Small intestine (tissue), 7 donors: ENCODE results near the gene C1R. TPM values are rescaled to one million over a fixed set of nuclear protein-coding genes. Genes with fewer than 3 reads are reported as not detected.

ENCODE experiments used
- DNase-seq, 2 donors: peaks; one replicate each; pipeline versions ENCODE4 v3.0.0 to v3.0.0-alpha.2; 2013
- FAIRE-seq: peaks from 2 replicates; lab custom pipeline; 2012; peaks lifted over from hg19 to GRCh38; lab: Jason Lieb, UNC
- H3K27ac ChIP-seq, 3 donors: one replicate each; pipeline ENCODE4 v1.5.1; 2013; ENCODE audit warnings: low read length in 2 of 3, mild to moderate bottlenecking in 2 of 3, control low read depth in 1 of 3, inconsistent platforms in 1 of 3, low read depth in 1 of 3, moderate library complexity in 1 of 3
- H3K27me3 ChIP-seq, 3 donors: one replicate each; pipeline ENCODE4 v1.6.1; 2013; ENCODE audit warnings: low read length in 3 of 3, inconsistent platforms in 1 of 3; ENCODE audit not compliant: control insufficient read depth in 3 of 3, insufficient read depth in 3 of 3
- H3K36me3 ChIP-seq, 3 donors: one replicate each; pipeline ENCODE4 v1.6.1; 2013; ENCODE audit warnings: low read length in 3 of 3, inconsistent platforms in 1 of 3, low read depth in 1 of 3, mild to moderate bottlenecking in 1 of 3, moderate library complexity in 1 of 3; ENCODE audit not compliant: control insufficient read depth in 3 of 3, insufficient read depth in 2 of 3
- H3K4me1 ChIP-seq, 3 donors: one replicate each; pipeline ENCODE4 v1.6.1; 2013; ENCODE audit warnings: low read length in 2 of 3, inconsistent platforms in 1 of 3, low read depth in 1 of 3, mild to moderate bottlenecking in 1 of 3, moderate library complexity in 1 of 3; ENCODE audit not compliant: control insufficient read depth in 3 of 3, insufficient read depth in 2 of 3
- H3K4me3 ChIP-seq, 3 donors: one replicate each; pipeline ENCODE4 v1.5.1; 2013; ENCODE audit warnings: low read length in 3 of 3, control low read depth in 1 of 3, inconsistent platforms in 1 of 3, low read depth in 1 of 3, mild to moderate bottlenecking in 1 of 3, moderate library complexity in 1 of 3
- H3K9me3 ChIP-seq, 2 donors: one replicate each; pipeline ENCODE4 v1.6.1; 2013; ENCODE audit warnings: low read depth in 1 of 2, low read length in 1 of 2; ENCODE audit not compliant: control insufficient read depth in 2 of 2, insufficient read depth in 1 of 2
- WGBS, 3 donors: extraction: QIAGEN DNeasy Blood & Tissue Kit; methylation state at CpG; one replicate each; pipeline ENCODE4 v1.1.7; 2013; 5-methylcytosine and 5-hydroxymethylcytosine counted together
- polyA plus RNA-seq, 4 donors: library from polyadenylated mRNA; stranded (reverse) in 3 of 4; unstranded in 1 of 4; fragments of 200-250 nt in 3 of 4; fragments of 120-200 nt in 1 of 4; gene quantifications; one replicate each; pipeline versions ENCODE4 v1.2.1 to v1.2.3, GENCODE V29; 2013
- donor health status: healthy with polysubstance abuse.
- donor health status: control.
- donor health status: control.
- donor health status: Bipolar disorder and iron deficiency.
- donor health status: healthy.

C1R gene
- polyA plus RNA-seq, 4 donors: 4.5 to 254 (median 22.9) TPM

DNA sequence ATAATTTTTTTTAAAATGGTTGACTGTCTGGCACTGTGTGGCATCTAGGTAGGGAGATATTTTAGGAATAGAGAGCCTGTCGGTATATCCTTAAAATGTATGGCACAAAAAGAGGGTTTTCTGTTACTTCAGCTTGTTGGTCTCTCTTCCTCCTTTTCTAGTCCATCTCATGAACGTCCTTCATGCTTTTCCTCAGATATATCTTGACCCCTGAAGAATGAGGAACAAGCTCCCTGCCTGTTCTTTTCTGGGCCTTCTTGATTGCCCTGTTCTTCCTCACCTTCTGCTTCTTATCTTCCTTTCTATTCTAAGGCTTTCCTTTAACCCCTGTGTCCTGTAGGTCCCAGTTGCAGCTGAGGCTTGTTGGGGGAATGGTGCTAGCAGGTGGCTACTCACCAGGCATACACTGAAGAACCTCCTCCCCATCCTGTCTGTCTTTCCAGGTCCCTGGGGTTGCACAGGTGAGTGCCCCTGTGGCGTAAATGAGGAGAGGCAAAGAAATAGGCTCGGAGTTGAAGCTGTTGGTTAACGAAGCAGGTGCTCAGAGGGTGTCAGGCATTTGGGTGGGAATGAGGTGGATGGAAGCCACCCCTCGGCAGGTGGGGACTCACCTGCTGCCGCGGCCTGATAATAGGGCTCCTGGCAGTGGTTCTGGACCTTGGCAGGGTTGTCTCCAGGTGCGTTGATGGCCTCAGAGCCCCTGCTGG is 7.2 kb upstream of the C1R start:
- H3K27ac ChIP-seq: no peak overlapping the region
- WGBS, 3 donors: 38 to 78% (median 60%) methylated on average over 9 of the region's 9 CpGs
- DNase-seq (no peak), FAIRE-seq (no peak)
- peaks cover 0 to 47% (median 7%) of the 10 kb centered on the region in 3 donors for H3K36me3 ChIP-seq
- no peaks in the 10 kb centered on the region for H3K9me3 ChIP-seq
- no peak overlapping the region for H3K4me3 ChIP-seq
- peaks cover 0 to 14% (median 0%) of the 10 kb centered on the region in 3 donors for H3K4me1 ChIP-seq
- no peaks in the 10 kb centered on the region for H3K27me3 ChIP-seq

DNA sequence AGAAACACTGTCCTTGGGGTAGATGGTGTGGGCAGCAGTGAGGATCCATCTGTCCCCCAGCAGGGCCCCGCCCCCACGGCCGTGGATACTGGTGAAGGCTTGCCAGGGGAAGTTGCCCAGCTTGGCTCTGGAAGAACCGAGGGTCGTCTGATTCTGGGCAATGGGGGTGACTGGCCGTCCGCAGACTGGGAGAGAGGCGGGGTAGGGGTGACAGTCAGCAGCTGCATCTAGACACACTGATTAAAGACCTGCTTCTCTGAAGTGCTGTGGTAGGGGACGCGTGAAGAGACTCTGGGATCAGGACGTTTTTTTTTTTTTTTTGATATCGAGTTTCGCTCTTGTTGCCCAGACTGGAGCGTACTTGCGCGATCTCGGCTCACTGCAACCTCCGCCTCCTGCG is 4.7 kb upstream of the C1R start:
- Histone ChIP-seq H3K27ac (no peak overlapping the region), H3K36me3 (peaks cover 0 to 36% (median 2%) of the 10 kb centered on the region in 3 donors), H3K27me3 (no peaks in the 10 kb centered on the region), H3K4me3 (no peak overlapping the region), H3K9me3 (no peaks in the 10 kb centered on the region), H3K4me1 (peaks cover 0 to 9% (median 0%) of the 10 kb centered on the region in 3 donors)
- DNase-seq (no peak), FAIRE-seq (no peak)
- 85 to 88% (median 85%) methylated on average over 19 of the region's 19 CpGs for WGBS, 3 donors

DNA sequence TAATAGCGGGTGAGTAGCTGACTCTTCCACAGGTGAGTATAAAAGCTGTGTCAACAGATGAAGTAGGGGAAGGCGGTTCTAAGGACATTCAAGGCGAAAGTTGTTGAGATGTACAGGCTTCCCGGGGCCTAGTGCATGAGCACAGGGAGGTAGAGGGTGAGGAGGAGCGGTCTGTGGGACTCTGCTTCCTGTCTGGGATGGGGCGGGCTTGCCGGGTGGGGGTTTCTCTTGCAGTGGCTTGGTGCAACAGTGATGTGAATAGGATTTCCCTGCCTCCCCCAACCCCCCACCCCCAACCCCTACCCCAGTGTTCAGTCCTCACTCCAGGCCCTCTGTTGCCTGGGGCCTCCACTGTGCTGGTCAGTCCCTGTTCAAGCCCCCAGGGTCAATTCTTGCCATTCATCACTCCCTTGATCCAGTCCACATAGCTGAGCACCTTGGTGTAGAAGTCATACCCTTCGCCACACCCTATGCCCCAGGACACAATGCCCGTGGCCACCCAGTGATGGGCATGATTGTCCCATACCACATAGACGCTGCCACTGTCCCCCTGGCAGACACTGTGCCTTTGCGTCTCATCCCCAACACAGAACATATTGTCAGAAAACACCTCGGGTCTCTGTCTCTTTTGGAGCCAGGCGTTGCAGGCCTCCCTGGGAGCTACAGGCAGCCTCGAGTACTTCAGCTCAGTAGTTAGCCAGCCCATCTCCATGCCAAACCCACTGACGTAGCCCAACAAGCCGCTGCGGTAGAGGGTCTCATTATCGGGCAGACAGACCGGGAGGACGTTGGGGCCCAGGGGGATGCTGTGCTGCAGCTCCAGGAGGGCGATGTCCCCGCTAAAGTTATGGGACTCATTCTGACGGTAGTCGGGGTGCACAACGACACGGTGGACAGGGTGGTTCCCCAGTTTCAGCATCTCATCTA is 4.0 kb upstream of the C1R start:
- Histone ChIP-seq H3K4me3 (no peak overlapping the region), H3K36me3 (peaks cover 0 to 29% (median 2%) of the 10 kb centered on the region in 3 donors), H3K4me1 (peaks cover 0 to 12% (median 0%) of the 10 kb centered on the region in 3 donors), H3K27me3 (no peaks in the 10 kb centered on the region), H3K27ac (no peak overlapping the region), H3K9me3 (no peaks in the 10 kb centered on the region)
- WGBS, 3 donors: 77 to 83% (median 79%) methylated on average over 25 to 26 of the region's 26 CpGs
- no peak for FAIRE-seq
- DNase-seq: no peak

DNA sequence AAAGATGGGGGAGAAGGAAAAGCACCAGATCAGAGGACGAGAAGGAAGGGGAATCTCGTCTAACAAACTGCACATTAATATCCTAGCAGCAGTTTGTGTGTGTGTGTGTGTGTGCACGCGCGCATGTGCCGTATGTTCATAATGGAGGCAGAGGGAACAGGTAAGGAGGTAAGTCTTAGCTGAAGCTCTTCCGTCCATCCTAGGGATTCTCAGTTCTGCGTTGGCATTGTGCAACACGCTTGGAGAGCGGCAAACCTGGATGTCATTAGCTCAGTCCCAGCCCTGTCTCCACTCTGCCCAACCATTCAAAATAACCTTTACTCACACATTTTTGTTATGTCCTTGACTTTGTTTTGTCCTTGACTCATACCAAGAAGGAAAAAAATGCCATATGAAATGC is 1.6 kb upstream of the C1R start:
- H3K4me1 ChIP-seq: peaks cover 0 to 12% (median 0%) of the 10 kb centered on the region in 3 donors
- FAIRE-seq (no peak), DNase-seq (no peak)
- no peak overlapping the region for H3K4me3 ChIP-seq
- H3K27ac ChIP-seq: no peak overlapping the region
- WGBS, 3 donors: 33 to 65% (median 53%) methylated on average over 10 of the region's 10 CpGs
- no peaks in the 10 kb centered on the region for H3K9me3 ChIP-seq
- peaks cover 0 to 27% (median 2%) of the 10 kb centered on the region in 3 donors for H3K36me3 ChIP-seq
- H3K27me3 ChIP-seq: peaks cover 0 to 6% (median 0%) of the 10 kb centered on the region in 3 donors

DNA sequence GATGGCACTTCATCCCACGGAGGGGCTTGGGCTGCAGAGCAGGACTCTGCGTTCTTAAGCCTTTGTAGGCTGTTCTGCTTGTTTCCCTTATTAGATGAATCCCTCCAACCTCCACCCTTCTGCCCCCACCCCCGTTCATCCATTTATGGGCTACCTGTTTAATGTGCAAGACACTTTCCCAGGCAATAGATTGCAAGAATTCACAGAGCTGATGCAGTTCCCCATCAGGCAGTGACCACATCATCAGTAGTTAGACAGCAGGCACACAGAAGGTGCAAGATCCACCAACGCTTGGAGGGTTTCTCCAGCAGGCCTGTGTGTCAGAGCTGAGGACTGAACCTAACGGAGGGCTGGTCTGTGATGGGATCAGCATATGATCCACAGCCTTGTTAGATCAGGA is 1.2 kb upstream of the C1R start:
- Histone ChIP-seq H3K27ac (no peak overlapping the region), H3K9me3 (no peaks in the 10 kb centered on the region), H3K27me3 (peaks cover 0 to 6% (median 0%) of the 10 kb centered on the region in 3 donors), H3K4me1 (peaks cover 0 to 12% (median 0%) of the 10 kb centered on the region in 3 donors), H3K36me3 (peaks cover 0 to 29% (median 2%) of the 10 kb centered on the region in 3 donors), H3K4me3 (no peak overlapping the region)
- no peak for FAIRE-seq
- 40 to 65% (median 47%) methylated on average over 5 of the region's 5 CpGs for WGBS, 3 donors
- no peak for DNase-seq

DNA sequence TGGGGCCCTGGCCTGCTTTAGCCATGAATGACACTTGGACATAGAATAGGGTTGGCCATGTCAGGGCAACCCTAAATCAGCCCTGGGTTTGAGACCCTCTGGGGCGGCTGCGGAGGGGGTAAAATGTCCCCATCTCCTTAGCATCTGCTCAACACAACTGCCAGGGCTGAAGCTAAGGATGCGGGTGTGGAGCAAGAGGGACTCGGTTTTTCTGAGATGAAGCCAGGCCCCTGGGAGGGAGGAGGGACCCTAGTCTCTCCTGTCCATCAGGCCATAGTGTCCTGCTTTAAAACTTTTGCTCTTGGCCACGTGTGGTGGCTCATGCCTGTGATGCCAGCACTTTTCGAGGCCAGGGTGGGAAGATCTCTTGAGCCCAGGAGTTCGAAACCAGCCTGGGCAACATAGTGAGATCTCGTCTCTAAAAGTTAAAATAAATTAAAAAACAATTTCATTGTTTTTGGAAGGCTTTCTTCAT is 778 bp upstream of the C1R start:
- FAIRE-seq (no peak), DNase-seq (no peak)
- Histone ChIP-seq H3K27me3 (peaks cover 0 to 6% (median 0%) of the 10 kb centered on the region in 3 donors), H3K36me3 (peaks cover 0 to 32% (median 0%) of the 10 kb centered on the region in 3 donors), H3K4me3 (no peak overlapping the region), H3K9me3 (no peaks in the 10 kb centered on the region), H3K4me1 (peaks cover 0 to 12% (median 0%) of the 10 kb centered on the region in 3 donors), H3K27ac (peak overlapping the region in 1 of 3 donors; percentile 84)
- WGBS, 3 donors: 67 to 76% (median 75%) methylated on average over 8 of the region's 8 CpGs

DNA sequence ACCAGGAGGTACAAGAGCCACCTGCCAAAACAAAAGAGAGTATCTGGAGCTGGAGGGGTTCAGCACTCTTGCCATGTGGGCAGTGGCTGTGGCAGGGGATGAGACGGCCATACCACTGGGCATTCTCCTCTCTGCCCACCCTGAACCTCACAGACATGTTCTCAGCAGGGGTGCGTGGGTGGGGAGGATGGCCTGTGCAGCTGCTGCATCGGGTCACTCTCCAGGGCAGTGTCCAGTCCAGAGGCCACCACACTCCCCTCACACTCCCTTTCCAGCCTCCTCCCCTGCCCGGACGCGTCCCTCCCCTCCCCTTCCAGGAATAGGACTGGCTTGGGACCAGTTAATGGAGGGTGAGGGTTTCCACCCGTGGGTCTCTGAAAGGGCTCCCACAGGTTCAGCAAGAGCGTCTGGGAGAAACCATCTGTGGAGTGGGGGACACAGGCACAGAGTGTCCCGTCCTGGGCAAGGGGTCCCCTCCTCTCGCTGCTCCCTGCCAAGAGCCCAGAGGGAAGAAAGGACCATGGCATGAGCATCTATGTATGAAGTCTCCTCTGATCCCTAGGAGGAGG is 501 bp downstream of the C1R start:
- Histone ChIP-seq H3K36me3 (peaks cover 0 to 22% (median 0%) of the 10 kb centered on the region in 3 donors), H3K27ac (peak overlapping the region in 2 of 3 donors; percentile 55 to 84), H3K4me1 (peaks cover 0 to 12% (median 0%) of the 10 kb centered on the region in 3 donors), H3K27me3 (peaks cover 0 to 6% (median 0%) of the 10 kb centered on the region in 3 donors), H3K9me3 (no peaks in the 10 kb centered on the region), H3K4me3 (peak overlapping the region in 2 of 3 donors; percentile 54 to 55)
- WGBS, 3 donors: 37 to 42% (median 37%) methylated on average over 9 to 10 of the region's 10 CpGs
- no peak for FAIRE-seq
- DNase-seq: peak in 1 of 2 donors; percentile 31

DNA sequence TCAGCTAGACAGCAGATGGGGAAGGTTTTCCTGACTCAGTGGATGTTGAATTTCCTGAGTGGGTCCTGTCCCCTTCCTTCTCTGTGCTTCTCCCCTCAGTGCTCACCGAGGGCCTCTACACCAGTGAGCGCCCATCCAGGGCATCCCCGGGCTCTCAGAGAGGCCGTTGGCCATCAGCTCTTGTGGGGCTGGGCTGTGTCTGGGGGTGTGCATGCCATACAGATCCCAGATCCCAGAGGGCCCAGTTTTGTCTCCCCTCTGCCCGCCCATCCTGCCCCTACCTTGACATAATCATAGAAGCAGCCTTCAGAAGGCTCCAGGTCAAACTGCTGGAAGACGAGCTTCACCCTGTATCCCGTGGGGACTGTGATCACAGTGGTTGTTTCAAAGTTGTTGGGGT is 1.1 kb downstream of the C1R start:
- DNase-seq (no peak), FAIRE-seq (no peak)
- Histone ChIP-seq H3K27ac (peak overlapping the region in 1 of 3 donors; percentile 84), H3K9me3 (no peaks in the 10 kb centered on the region), H3K36me3 (peaks cover 0 to 18% (median 0%) of the 10 kb centered on the region in 3 donors), H3K27me3 (peaks cover 0 to 6% (median 0%) of the 10 kb centered on the region in 3 donors), H3K4me3 (no peak overlapping the region), H3K4me1 (peaks cover 0 to 12% (median 0%) of the 10 kb centered on the region in 3 donors)
- 73 to 91% (median 90%) methylated on average over 7 of the region's 7 CpGs for WGBS, 3 donors
